Uterus (tissue), 4 donors: ENCODE measurements around the gene THPO. TPM values are rescaled to one million over a fixed set of nuclear protein-coding genes. Genes with fewer than 3 reads are reported as not detected.

Source experiments
- DNase-seq, 2 donors: peaks; one replicate each; pipeline ENCODE4 v3.0.0-alpha.2; 2019 to 2020
- H3K27ac ChIP-seq, 2 donors: fragments of 200-600 bp; sonication (generic); 1 replicate in 1 of 2; 2 replicates in 1 of 2; pipeline ENCODE4 v1.5.1; 2016 to 2018
- H3K27me3 ChIP-seq, 2 donors: fragments of 200-600 bp; sonication (generic); one replicate each; pipeline ENCODE4 v1.5.1; 2018 to 2019; ENCODE audit warnings: control low read depth in 1 of 2
- H3K36me3 ChIP-seq, 2 donors: fragments of 200-600 bp; sonication (generic); one replicate each; pipeline ENCODE4 v1.5.1; 2019; ENCODE audit warnings: control low read depth in 1 of 2
- H3K4me1 ChIP-seq, 2 donors: fragments of 200-600 bp; sonication (generic); one replicate each; pipeline ENCODE4 v1.5.1; 2018 to 2019; ENCODE audit warnings: control low read depth in 1 of 2
- H3K4me3 ChIP-seq, 2 donors: fragments of 200-600 bp; sonication (generic); 1 replicate in 1 of 2; 2 replicates in 1 of 2; pipeline ENCODE4 v1.5.1; 2018 to 2019; ENCODE audit warnings: mild to moderate bottlenecking in 1 of 2
- H3K9me3 ChIP-seq, 2 donors: fragments of 200-600 bp; sonication (generic); one replicate each; pipeline ENCODE4 v1.5.1; 2019; ENCODE audit warnings: control low read depth in 1 of 2
- POLR2A ChIP-seq, 2 donors: fragments of 450-650 bp; IDR thresholded peaks; one replicate each; pipeline ENCODE4 v1.6.1; 2016; ENCODE audit warnings: antibody characterized with exemption in 2 of 2, mild to moderate bottlenecking in 1 of 2, moderate library complexity in 1 of 2
- intact Hi-C: fragments of 100-400 bp; cut with DNase I; formaldehyde crosslinking; loops from one replicate; pipeline ENCODE4 v1.15.1; 2023; ENCODE audit warnings: low total_unique reads
- total RNA-seq, 4 donors: library from RNA; depleted of rRNA in 3 of 4; stranded (reverse); fragments of >200 nt in 3 of 4; gene quantifications; one replicate each; pipeline versions ENCODE4 v1.1.0 to v1.2.4, GENCODE V29; 2014 to 2023
- TF ChIP-seq, protein P1 (sequence below), 4 experiments: fragments of 200-600 bp in 2 of 4; fragments of 450-650 bp in 2 of 4; sonication (generic) in 2 of 4; IDR thresholded peaks; one replicate each; pipeline ENCODE4 v1.5.1; 2016 to 2019; ENCODE audit warnings: antibody characterized with exemption in 4 of 4, mild to moderate bottlenecking in 2 of 4, moderate library complexity in 1 of 4
- donor health status: DM: yes; HTN: yes; CAD: no.

Gene THPO
- total RNA-seq, 4 donors from 2014 or later: 0.29 to 4.7 (median 0.46) TPM

DNA sequence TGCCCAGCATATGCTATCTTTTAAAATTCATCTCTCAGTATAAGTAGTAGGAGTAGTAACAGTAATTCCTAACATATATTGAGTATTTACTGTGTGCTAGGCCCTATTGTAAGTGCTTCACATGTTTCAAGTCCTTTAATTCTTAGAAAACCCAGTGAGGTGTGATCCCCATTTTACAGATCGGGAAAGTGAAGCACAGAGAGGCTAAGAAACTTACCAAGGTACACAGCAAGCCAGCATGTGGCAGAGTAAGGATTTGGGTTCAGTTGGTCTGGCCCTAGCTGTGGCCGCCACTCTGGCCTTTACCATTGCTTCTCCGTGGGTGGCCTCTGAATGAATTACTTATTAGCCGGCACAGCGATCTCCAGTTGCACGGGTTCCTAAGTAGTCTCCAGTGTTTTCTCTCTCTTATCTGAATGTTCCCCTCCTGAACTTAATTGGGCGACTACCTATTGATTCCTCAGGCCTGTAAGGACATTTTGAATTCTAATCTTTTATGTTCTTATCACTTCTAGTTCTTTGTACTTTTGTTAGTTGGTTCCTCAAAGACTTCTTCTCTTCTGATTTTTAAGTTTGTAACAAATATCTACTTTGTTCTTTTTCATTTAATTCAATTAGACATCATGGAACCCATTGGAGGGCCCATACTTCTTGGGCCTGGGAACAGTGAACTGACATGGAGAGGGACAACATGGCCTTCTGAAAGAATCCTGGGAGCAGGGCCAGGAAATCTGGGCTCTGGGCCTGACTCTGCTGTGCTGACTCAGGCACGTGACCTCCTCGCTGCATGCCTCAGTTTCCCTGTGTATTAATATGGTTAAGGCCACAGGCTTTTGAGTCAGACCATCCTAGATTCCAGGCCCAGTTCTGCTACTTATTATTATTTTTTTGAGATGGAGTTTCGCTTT, 28.2 kb downstream of the THPO start:
- H3K36me3 ChIP-seq: no peaks in the 10 kb centered on the region
- H3K27me3 ChIP-seq: no peaks in the 10 kb centered on the region
- H3K27ac ChIP-seq: no peak overlapping the region
- H3K4me1 ChIP-seq: peaks cover 0 to 10% of the 10 kb centered on the region in 2 donors
- TF ChIP-seq, protein P1, sequence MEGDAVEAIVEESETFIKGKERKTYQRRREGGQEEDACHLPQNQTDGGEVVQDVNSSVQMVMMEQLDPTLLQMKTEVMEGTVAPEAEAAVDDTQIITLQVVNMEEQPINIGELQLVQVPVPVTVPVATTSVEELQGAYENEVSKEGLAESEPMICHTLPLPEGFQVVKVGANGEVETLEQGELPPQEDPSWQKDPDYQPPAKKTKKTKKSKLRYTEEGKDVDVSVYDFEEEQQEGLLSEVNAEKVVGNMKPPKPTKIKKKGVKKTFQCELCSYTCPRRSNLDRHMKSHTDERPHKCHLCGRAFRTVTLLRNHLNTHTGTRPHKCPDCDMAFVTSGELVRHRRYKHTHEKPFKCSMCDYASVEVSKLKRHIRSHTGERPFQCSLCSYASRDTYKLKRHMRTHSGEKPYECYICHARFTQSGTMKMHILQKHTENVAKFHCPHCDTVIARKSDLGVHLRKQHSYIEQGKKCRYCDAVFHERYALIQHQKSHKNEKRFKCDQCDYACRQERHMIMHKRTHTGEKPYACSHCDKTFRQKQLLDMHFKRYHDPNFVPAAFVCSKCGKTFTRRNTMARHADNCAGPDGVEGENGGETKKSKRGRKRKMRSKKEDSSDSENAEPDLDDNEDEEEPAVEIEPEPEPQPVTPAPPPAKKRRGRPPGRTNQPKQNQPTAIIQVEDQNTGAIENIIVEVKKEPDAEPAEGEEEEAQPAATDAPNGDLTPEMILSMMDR (IDR thresholded peaks at IDR 0.05): no peak
- TF ChIP-seq POLR2A (IDR thresholded peaks at IDR 0.05): no peak
- no peak for DNase-seq
- intact Hi-C loops: loop anchor here (5.0 kb wide), 1 partner anchor 48 kb away; no protein-coding TSS in a partner anchor
- no peaks in the 10 kb centered on the region for H3K9me3 ChIP-seq
- H3K4me3 ChIP-seq: no peak overlapping the region

DNA sequence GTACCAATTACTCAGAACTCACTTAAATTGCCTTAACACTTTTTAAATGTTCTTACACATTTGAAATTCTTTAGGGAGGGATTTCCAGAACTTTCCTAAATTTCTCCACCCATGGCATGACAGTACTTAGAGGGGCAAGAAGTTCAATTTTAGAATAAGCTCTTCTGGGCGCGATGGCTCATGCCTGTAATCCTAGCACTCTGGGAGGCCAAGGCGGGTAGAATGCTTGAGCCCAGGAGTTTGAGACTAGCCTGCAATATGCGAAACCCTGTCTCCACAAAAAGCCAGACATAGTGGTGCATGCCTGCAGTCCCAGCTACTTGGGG, 30.0 kb downstream of the THPO start:
- no peaks in the 10 kb centered on the region for H3K36me3 ChIP-seq
- intact Hi-C loops: no loop called here
- no peak for DNase-seq
- H3K9me3 ChIP-seq: no peaks in the 10 kb centered on the region
- H3K4me1 ChIP-seq: peaks cover 0 to 10% of the 10 kb centered on the region in 2 donors
- TF ChIP-seq, protein P1 (IDR thresholded peaks at IDR 0.05): no peak
- no peak for TF ChIP-seq POLR2A (IDR thresholded peaks at IDR 0.05)
- no peaks in the 10 kb centered on the region for H3K27me3 ChIP-seq
- no peak overlapping the region for H3K4me3 ChIP-seq
- H3K27ac ChIP-seq: no peak overlapping the region

DNA sequence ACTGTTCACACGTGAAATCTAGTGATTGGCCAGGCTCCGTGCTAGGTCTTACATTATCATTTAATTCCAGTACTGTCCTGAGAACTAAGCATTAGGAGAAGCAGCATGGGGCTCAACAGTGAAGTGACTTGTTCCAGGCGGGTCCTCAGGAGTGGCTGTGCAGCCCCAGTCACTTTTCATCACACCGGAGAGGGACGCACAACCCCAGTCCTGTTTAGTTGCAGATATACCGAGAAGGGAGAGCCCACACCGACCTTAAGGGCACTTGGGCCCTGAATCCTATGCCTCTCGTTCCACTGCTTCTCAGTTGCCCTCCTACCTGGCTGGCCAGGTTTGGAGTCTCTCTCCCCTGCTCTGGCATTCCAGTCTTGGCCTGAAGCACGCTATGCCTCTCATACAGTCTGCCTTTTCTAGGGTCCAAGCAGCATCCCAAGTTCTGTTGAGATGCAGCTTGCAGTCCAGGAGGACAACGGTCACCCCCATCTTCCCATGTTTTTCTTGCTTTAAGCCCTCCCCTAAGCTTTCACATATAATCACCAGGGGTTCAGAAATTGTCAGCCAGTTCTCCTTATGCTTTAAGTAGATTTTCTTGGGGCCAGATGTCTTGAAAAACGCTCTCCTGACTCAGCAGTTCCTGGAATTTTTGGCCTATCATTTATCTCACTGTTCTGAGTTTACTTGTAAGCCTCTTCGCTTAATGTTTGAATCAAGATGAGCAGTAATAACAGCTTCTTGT, 30.5 kb downstream of the THPO start:
- peaks cover 0 to 10% of the 10 kb centered on the region in 2 donors for H3K4me1 ChIP-seq

DNA sequence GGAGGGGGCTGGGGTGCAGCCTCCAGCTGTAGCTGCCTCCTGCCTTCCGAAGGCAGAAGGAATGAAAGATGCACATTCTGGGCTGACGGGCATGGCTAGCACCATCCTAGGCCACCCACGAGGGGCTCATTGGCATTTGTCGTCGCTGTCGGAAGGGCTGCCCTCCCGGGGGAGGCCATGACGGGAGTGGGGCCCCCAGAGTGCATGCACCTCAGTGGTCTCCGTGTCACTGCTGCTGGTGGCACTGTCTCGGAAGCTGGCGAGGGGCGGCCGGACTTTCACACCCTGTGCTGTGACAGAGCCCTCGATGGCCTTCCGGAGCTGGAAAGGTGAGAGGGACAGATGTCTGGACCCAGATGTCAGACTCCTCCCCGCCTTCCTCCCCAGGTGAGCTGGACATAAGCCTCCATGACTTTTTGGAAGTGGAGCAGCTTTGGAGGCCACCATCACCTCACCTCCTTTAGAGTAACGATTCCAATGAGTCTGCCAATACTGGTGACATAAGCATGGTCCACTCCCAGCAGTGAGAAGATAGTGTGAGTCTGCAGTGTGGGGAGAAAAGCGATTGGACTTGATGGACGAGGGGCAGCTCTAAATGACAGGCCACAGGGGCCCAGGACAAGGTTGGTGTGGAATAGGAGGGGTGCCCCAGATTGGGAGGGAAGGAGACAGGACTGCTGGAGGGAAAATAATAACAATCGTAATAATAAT, 31.4 kb downstream of the THPO start:
- H3K27ac ChIP-seq: no peak overlapping the region

More for the DNA sequence above, 30.5 kb downstream of the THPO start:
- intact Hi-C loops: no loop called here
- H3K27me3 ChIP-seq: no peaks in the 10 kb centered on the region
- no peaks in the 10 kb centered on the region for H3K36me3 ChIP-seq
- DNase-seq: no peak
- H3K4me3 ChIP-seq: no peak overlapping the region
- TF ChIP-seq, protein P1 (IDR thresholded peaks at IDR 0.05): no peak
- no peak for TF ChIP-seq POLR2A (IDR thresholded peaks at IDR 0.05)
- H3K27ac ChIP-seq: no peak overlapping the region
- H3K9me3 ChIP-seq: no peaks in the 10 kb centered on the region

DNA sequence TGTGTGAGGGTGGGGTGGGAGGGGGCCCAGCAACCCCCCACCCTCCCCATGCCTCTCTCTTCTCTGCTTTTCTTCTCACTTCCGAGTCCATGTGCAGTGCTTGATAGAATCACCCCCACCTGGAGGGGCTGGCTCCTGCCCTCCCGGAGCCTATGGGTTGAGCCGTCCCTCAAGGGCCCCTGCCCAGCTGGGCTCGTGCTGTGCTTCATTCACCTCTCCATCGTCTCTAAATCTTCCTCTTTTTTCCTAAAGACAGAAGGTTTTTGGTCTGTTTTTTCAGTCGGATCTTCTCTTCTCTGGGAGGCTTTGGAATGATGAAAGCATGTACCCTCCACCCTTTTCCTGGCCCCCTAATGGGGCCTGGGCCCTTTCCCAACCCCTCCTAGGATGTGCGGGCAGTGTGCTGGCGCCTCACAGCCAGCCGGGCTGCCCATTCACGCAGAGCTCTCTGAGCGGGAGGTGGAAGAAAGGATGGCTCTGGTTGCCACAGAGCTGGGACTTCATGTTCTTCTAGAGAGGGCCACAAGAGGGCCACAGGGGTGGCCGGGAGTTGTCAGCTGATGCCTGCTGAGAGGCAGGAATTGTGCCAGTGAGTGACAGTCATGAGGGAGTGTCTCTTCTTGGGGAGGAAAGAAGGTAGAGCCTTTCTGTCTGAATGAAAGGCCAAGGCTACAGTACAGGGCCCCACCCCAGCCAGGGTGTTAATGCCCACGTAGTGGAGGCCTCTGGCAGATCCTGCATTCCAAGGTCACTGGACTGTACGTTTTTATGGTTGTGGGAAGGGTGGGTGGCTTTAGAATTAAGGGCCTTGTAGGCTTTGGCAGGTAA, 32.5 kb downstream of the THPO start:
- Histone ChIP-seq H3K4me3 (no peak overlapping the region), H3K36me3 (no peaks in the 10 kb centered on the region), H3K4me1 (no peaks in the 10 kb centered on the region), H3K27me3 (no peaks in the 10 kb centered on the region), H3K27ac (no peak overlapping the region), H3K9me3 (no peaks in the 10 kb centered on the region)
- intact Hi-C loops: no loop called here
- DNase-seq: no peak
- no peak for TF ChIP-seq POLR2A (IDR thresholded peaks at IDR 0.05)
- TF ChIP-seq, protein P1 (IDR thresholded peaks at IDR 0.05): no peak

More for the DNA sequence above, 31.4 kb downstream of the THPO start:
- Histone ChIP-seq H3K9me3 (no peaks in the 10 kb centered on the region), H3K4me1 (peaks cover 0 to 5% of the 10 kb centered on the region in 2 donors), H3K4me3 (no peak overlapping the region), H3K36me3 (no peaks in the 10 kb centered on the region), H3K27me3 (no peaks in the 10 kb centered on the region)
- intact Hi-C loops: no loop called here
- TF ChIP-seq POLR2A (IDR thresholded peaks at IDR 0.05): no peak
- no peak for DNase-seq
